HT1080 (cell line): ENCODE measurements around the gene COL28A1. TPM values are rescaled to one million over a fixed set of nuclear protein-coding genes. Genes with fewer than 3 reads are reported as not detected.

ENCODE experiments used
- DNase-seq: peaks from one replicate; pipeline ENCODE4 v3.0.0-alpha.2; 2015; ENCODE audit warnings: low read depth
- polyA plus RNA-seq, 2 experiments: library from polyadenylated mRNA; depleted of rRNA; stranded (reverse); fragments of >200 nt; gene quantifications; 2 replicates each; pipeline ENCODE4 v1.2.3, GENCODE V29; 2015
- total RNA-seq: library from RNA; depleted of rRNA; stranded (reverse); fragments of >200 nt; shearing (Covaris generic); gene quantifications from 2 replicates; pipeline ENCODE4 v1.2.3, GENCODE V29; 2014; rRNA removed

COL28A1 gene
- not detected in 2 replicates for total RNA-seq
- not detected in 2 replicates for polyA plus RNA-seq (2015; cell fraction: cytosol; rRNA removed)
- not detected in 2 replicates for polyA plus RNA-seq (2015; cell fraction: nucleus; rRNA removed)

- DNase-seq = no peak
These were observed at the start of gene COL28A1 for GRCh38 chr7:7535691-7536090. COL28A1 (minus strand) TSS chr7:7535873; CDS start chr7:7532875, 2,998 bp downstream.

DNA sequence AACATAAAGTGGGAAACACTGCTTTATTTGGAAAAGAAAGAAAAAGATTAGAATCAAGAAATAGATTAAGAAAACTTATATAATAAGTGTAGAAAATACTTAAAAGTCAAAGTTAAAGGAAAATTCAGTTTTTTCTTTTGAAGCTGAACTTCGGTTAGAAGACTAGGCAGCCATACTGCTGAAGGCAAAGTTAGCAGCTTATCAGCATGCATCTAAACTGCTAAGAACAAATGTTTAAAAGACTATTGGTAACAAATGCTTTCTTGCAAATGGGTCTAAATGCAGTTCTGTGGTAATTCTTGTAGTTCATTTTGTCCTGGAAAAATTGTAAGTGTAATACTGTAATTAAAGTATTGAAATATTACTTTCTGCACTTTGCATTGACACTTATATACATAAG lies 49.0 kb upstream of the COL28A1 start:
- no peak for DNase-seq

GRCh38 chr7:7583731-7584130 lies 48.1 kb upstream of the COL28A1 start:
- no peak for DNase-seq

GRCh38 chr7:7582596-7582995 lies 46.9 kb upstream of the COL28A1 start:
- DNase-seq = no peak

- no peak for DNase-seq
These were observed 46.0 kb upstream of the COL28A1 start for GRCh38 chr7:7581531-7582179.

- no peak for DNase-seq
These were observed 44.0 kb upstream of the COL28A1 start for GRCh38 chr7:7579638-7580037.

DNA sequence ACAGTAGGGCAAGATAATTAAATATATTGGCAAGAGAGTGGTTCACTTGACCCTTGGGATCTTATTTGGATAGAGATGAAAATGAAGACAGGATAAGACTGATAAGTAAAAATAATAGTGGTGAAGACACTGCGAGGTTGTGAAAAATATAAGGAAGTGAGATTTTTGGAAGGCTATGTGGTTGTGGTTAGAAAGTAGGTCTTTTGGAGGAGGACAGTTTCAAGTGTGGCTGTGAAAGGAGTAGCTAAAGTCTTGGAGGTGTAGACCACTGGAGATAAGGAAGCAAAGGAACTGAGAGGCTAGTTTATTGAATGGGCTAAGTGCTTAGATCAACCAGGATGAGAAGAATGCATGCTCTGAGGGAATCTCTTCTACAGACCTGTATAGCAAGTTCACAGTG lies 42.2 kb upstream of the COL28A1 start:
- DNase-seq = no peak

DNA sequence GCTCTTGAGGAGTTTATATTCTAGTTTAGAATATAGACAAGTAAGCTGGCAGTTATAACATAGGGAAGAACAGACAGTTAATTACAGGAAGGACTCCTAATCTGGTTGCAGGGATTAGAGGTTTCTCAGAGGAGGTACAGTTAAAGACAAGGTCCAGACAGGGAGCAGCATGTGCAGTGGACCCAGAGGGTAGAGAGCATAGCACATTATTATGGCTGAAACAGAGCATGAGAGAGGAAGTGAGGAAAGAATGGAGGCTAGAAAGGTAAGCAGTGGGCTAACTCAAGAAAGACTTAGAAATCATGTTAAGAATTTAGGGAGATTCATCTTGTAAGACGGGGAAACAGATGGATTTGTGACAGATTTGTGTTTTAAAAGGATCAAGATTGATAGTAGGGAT lies 40.7 kb upstream of the COL28A1 start:
- no peak for DNase-seq

DNA sequence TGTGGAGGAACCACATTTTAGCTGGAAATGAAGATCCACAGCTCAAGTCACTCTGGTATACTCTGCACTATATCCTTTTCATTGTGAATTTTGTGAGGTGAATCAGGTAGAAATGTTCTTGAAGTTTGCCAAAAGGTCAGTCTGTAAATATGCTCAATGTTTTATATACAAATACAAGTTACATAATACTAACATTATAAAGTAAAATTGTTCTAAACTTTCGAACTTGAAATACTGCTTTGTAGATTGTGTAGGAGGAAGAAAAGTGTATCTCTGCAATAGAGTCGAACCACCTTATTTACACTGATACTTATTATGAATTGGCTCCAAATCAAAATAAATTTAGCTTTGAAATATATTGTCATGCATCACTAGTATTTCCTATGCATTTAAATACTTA lies 38.0 kb upstream of the COL28A1 start:
- no peak for DNase-seq

- no peak for DNase-seq
These were observed 34.9 kb upstream of the COL28A1 start for GRCh38 chr7:7570584-7570983.

DNA sequence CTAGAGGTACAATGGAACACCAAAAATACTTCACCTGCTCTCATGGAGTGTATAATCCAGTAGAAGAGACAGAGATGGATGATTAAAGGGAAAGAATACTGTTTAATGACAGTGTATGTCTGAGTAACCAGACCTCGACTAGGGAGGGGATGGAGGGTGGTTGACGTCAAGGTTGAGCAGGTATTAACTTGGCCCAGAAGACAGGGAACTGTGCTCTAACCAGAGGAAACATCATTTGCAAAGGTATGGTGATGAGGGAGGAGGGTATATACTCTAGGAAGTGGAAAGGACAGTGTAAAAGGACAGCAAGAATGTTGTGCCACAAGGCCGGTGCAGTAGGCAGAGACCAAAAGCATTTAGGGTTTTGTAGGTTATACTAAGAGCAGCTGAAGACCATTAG lies 33.9 kb upstream of the COL28A1 start:
- DNase-seq = no peak

- DNase-seq = no peak
These were observed 33.4 kb upstream of the COL28A1 start for GRCh38 chr7:7569081-7569527.

GRCh38 chr7:7568553-7568952 lies 32.9 kb upstream of the COL28A1 start:
- DNase-seq = no peak

DNA sequence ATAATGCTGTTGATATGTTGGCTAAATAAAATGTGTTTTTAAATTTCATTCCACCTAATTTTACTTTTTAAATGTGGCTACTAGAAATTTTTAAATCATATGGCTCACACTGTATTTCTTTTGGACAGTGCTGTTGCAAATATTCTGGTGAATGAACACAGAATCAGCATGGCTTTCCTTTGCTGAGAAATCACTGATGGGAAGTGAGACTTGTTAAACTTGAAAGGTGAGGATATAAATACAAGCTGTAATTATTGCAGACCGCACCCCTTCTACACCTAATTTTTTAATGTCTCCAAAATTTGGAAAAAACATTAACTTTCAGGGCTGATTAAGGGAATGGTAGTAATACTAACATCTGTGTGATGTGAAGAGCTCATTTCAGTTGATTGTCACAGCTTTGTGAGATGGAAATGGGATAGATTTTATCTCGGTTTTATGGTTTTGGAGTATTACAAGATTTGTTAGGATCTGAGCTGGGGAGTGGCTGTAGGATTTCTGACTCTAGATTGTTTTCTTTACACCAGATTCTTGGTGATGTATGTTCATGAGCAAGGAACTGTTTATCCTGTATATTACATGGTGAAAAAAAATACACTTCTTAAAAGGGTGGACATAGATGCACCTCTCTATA lies 32.3 kb upstream of the COL28A1 start:
- no peak for DNase-seq

DNA sequence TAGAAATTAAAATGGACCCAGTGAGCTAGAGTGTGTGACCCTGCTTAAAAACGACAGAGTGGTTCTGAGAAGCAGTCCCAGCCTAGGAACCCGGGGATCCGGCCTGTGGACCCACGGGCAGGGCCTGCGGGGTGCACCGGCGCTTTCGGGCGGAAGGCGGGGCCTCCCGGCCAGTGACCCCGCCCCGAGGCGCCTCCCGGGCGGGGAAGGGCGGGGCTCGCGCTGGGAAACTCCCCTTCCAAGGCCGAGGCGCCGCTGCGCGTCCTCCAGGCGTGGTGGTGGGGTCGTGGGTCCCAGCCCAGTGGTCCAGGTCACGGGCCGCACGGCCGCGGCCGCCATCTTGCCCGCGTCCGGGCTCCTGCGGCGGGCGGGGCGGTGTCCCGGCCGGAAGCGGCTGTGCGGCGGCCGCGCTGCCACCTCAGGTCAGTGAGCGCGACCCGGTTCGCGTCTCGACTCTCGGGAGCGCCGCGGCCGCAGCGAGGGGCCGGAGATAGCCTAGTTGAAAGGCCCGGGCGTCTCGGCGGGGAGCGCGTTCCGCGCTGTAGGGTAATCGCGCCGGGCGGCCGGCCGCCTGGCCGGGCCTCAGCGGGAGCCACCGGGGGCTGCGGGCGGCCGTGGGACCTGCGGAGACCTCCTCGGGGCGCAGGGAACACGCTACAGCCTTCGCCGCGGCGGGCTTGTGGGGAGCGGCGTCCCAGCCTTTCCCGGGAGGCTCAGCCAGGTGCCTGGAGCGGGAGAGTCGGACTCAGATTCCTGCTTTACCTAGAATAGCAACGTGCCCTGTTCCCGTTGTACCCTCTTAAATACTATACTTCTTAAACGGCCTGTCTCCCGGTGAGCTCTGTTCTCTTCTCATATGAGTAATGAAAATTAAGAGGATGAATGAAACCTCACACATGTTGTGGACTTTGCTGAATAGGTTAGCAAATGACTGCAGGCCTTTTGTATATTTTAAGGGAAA lies 31.3 kb upstream of the COL28A1 start, which contains the start of gene MIOS:
Gene MIOS (plus strand): TSS at position 234 of the 961 bp plus-strand sequence. CDS start 5,592 bp downstream, outside the sequence.
- peak; percentile 67 for DNase-seq

DNA sequence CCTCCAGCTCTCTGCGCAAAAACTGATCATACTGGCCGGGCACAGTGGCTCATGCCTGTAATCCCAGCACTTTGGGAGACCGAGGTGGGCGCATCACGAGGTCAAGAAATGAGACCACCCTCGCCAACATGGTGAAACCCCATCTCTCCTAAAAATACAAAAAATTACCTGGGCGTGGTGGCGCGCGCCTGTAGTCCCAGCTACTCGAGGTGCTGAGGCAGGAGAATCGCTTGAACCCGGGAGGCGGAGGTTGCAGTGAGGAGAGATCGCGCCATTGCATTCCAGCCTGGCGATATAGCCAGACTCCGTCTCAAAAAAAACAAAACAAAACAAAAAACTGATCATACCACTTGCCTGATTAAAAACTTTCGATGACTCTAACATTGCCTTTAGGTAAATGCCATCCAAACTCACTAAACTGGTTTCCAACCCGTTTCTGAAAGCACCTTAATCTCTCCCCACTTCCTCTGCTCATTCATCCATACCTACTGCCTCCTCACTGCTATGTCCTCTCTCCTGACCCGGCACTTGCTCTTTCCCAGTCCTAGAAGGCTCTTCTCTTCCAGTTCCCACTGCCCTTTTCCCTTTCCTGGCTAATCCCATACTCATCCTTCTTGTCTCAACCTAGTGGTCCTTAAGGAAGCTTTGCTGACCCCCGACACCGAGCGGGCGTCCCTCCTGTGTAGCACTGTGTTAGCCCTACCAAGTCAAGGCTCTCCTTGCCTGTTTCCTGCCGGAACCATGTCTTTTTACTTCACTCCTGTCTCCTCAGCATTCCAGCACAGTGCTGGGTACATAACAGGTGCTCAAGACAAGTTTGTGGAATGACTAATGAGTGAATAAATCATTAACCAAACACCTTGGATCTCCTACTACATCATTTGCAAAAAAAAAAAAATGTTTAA lies 30.3 kb upstream of the COL28A1 start:
- DNase-seq = no peak

- DNase-seq = no peak
These were observed 29.5 kb upstream of the COL28A1 start for GRCh38 chr7:7565018-7565680.

DNA sequence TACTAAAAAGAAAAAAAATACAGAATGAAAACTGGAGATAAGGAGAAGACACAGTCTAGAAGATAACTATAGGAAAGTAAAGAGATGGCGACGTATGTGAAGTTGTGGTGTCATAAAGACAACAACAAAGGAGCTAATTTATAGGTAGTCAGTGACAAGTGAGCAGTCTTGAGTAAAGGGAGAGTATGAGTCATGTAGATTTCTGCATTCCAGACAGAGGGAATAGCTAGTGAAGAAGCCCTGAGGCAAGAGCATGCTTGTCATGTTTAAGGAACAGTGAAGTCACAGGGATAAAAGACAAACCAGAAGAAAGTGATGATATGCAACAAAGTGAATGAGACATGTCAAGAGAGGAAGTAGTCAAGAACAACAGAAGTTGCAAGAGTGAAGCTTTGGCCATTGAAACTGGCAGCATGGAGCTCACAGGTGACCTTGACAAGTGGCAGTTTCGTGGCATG lies 28.7 kb upstream of the COL28A1 start:
- peak; percentile 84 for DNase-seq

DNA sequence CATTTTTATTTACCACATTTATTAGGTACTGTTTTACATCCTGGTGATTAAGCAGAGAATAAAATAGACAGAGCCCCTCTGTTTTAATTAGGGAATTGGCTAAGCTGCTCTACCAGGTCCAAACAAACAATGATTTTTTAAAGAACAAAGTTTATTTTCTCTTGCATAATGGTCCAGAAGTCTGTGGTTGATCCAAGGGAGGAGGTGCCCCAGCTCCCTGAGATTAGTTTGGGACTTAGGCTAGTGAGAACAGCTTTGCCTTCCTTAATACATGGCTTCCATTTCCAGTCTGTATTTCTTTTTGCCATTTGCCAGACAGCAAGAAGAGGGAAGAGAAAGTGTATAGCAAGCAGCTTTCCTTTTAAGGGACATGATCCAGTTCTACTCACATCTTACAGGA lies 28.1 kb upstream of the COL28A1 start:
- DNase-seq = no peak

DNA sequence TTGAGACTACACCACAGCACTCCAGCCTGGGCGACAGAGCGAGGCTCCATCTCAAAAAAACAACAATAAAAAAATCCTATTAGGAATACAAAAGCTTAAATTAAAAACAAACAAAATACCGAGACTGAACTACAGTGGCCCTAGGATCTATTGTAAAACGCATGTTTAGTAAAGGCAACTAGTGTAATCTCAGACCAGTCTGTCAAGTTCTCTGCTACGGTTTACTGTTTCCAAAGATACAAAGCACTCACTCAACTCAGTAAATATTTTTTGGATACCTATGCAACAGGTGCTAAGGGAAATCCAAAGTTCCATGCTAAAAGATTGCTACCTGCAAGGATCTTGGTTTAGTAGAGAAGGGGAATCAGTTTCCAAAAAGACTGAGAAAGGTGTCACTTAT lies 27.6 kb upstream of the COL28A1 start:
- no peak for DNase-seq
